Smooth muscle cell (in vitro differentiated cells): ENCODE results near the gene PLG. TPM values are rescaled to one million over a fixed set of nuclear protein-coding genes. Genes with fewer than 3 reads are reported as not detected.
"Not testable (repeated sequence)": the region's sequence is repeated elsewhere in the genome, so short reads cannot be mapped to it uniquely, and the experiment has no call there.

ENCODE experiments used
- DNase-seq: peaks from one replicate; lab custom pipeline; 2025; ENCODE audit not compliant: unreplicated experiment; lab: John Stamatoyannopoulos, UW
- H2AFZ ChIP-seq: fragments of 200-600 bp; sonication (generic); 2 replicates; pipeline ENCODE4 v1.6.0; 2016; ENCODE audit warnings: antibody characterized with exemption, low read depth, mild to moderate bottlenecking
- H3F3A ChIP-seq: fragments of 200-600 bp; sonication (generic); 2 replicates; pipeline ENCODE4 v1.6.0; 2017; ENCODE audit warnings: antibody characterized with exemption, low read depth
- H3K27ac ChIP-seq: fragments of 200-600 bp; sonication (generic); 2 replicates; pipeline ENCODE4 v1.5.1; 2016; ENCODE audit warnings: low read depth, mild to moderate bottlenecking
- H3K27me3 ChIP-seq: fragments of 200-600 bp; sonication (generic); 2 replicates; pipeline ENCODE4 v1.6.1; 2016; ENCODE audit warnings: low read depth, mild to moderate bottlenecking
- H3K36me3 ChIP-seq: fragments of 200-600 bp; sonication (generic); 2 replicates; pipeline ENCODE4 v1.5.1; 2016; ENCODE audit warnings: low read depth
- H3K4me1 ChIP-seq: fragments of 200-600 bp; sonication (generic); 2 replicates; pipeline ENCODE4 v1.5.1; 2016; ENCODE audit warnings: low read depth
- H3K4me2 ChIP-seq: fragments of 200-600 bp; sonication (generic); 2 replicates; pipeline ENCODE4 v1.6.0; 2016; ENCODE audit warnings: mild to moderate bottlenecking
- H3K4me3 ChIP-seq: fragments of 200-600 bp; sonication (generic); 2 replicates; pipeline ENCODE4 v1.5.1; 2016; ENCODE audit warnings: mild to moderate bottlenecking
- H3K79me2 ChIP-seq: fragments of 200-600 bp; sonication (generic); 2 replicates; pipeline ENCODE4 v1.6.0; 2016; ENCODE audit warnings: low read depth, mild to moderate bottlenecking
- H3K9ac ChIP-seq: fragments of 200-600 bp; sonication (generic); 2 replicates; pipeline ENCODE4 v1.6.0; 2016; ENCODE audit warnings: low read depth
- H3K9me3 ChIP-seq: fragments of 200-600 bp; sonication (generic); replicated peaks from 2 replicates; pipeline ENCODE4 v1.5.1; 2016; ENCODE audit warnings: low read depth
- H4K20me1 ChIP-seq: fragments of 200-600 bp; sonication (generic); 2 replicates; pipeline ENCODE4 v1.6.0; 2016; ENCODE audit warnings: low read depth
- WGBS: methylation state at CpG from one replicate; pipeline ENCODE4 v1.1.7; 2016; ENCODE audit warnings: low lambda C conversion rate; 5-methylcytosine and 5-hydroxymethylcytosine counted together
- polyA plus RNA-seq: library from polyadenylated mRNA; unstranded; fragments of >200 nt; fragmentation: Nextera tagmentation; extraction: Ambion mirVana; gene quantifications from 2 replicates; pipeline ENCODE4 v1.2.1, GENCODE V29; 2016
- total RNA-seq: library from RNA; depleted of rRNA; stranded (reverse); fragments of >200 nt; gene quantifications from 2 replicates; pipeline ENCODE4 v1.2.3, GENCODE V29; 2014
- TF ChIP-seq, protein P1 (sequence below): fragments of 200-600 bp; sonication (generic); IDR thresholded peaks from 2 replicates; pipeline ENCODE4 v1.5.1; 2017; ENCODE audit warnings: borderline replicate concordance, mild to moderate bottlenecking, antibody characterized with exemption; ENCODE audit not compliant: insufficient read depth, poor library complexity, severe bottlenecking

The PLG gene
- total and polyA plus RNA-seq, 2 experiments from 2014 or later, result 1.5 TPM; not detected in 1

GRCh38 chr6:160695622-160696021 is 6.4 kb upstream of the PLG start:
- H2AFZ ChIP-seq, H4K20me1 ChIP-seq, H3K4me3 ChIP-seq, H3F3A ChIP-seq, DNase-seq, H3K36me3 ChIP-seq, H3K27ac ChIP-seq, H3K27me3 ChIP-seq, H3K79me2 ChIP-seq, H3K9me3 ChIP-seq, H3K4me1 ChIP-seq, H3K4me2 ChIP-seq, H3K9ac ChIP-seq: not testable (repeated sequence)
- WGBS, result 79% methylated on average over 2 of the region's 2 CpGs

GRCh38 chr6:160696884-160697283 is 5.2 kb upstream of the PLG start:
- not testable (repeated sequence) for H3K4me3 ChIP-seq, H3F3A ChIP-seq, H3K27me3 ChIP-seq, DNase-seq, H3K9me3 ChIP-seq, H3K4me2 ChIP-seq, H4K20me1 ChIP-seq, H3K79me2 ChIP-seq, H3K36me3 ChIP-seq, H3K9ac ChIP-seq, H2AFZ ChIP-seq, H3K4me1 ChIP-seq, H3K27ac ChIP-seq
- 87% methylated on average over 3 of the region's 3 CpGs for WGBS

DNA sequence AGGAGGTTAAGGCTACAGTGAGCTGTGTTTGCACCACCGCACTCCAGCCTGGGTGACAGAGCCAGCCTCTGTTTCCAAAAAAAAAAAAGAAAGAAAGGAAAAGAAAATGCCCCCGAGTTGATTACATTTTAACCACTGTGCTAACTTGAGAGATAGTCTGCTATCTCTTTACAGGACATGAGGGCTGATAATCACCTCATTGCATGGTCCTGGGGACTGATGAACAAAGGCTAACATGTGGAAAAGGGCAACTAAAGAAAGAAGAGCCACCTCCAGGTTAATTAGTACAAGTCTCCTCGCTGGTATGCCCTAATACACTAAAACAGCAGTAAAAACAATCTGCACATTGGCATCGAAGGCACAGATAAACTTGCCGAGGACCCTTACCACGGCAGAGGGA is 4.2 kb upstream of the PLG start:
- 74% methylated on average over 6 of the region's 6 CpGs for WGBS

DNA sequence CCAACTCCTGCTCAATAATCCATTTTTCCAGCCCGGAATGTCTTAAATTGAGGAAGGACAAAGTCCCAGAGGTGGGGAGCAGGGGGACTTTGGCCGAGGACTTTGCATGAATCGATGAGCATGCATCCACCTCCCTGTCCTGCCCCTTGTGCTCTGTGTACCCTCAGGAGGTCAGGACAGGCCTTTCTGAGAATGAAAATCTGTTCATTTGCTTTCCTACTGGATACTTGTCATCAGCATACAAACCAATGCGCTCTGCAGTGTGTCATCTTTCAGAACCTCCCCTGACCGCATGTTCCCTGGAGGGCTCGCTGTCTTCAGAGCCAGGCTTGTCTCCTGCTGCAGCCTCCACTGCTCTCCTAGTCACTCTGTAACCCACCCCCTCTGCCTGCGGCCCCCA is 2.6 kb downstream of the PLG start:
- not testable (repeated sequence) for H3F3A ChIP-seq, H3K27me3 ChIP-seq, DNase-seq, H3K4me1 ChIP-seq, H3K27ac ChIP-seq, H3K36me3 ChIP-seq, H3K9ac ChIP-seq, H3K4me2 ChIP-seq, H2AFZ ChIP-seq, H4K20me1 ChIP-seq, H3K4me3 ChIP-seq, H3K79me2 ChIP-seq, H3K9me3 ChIP-seq
- WGBS, result 96% methylated on average over 7 of the region's 7 CpGs

More for the DNA sequence above, 4.2 kb upstream of the PLG start:
- TF ChIP-seq, protein P1, sequence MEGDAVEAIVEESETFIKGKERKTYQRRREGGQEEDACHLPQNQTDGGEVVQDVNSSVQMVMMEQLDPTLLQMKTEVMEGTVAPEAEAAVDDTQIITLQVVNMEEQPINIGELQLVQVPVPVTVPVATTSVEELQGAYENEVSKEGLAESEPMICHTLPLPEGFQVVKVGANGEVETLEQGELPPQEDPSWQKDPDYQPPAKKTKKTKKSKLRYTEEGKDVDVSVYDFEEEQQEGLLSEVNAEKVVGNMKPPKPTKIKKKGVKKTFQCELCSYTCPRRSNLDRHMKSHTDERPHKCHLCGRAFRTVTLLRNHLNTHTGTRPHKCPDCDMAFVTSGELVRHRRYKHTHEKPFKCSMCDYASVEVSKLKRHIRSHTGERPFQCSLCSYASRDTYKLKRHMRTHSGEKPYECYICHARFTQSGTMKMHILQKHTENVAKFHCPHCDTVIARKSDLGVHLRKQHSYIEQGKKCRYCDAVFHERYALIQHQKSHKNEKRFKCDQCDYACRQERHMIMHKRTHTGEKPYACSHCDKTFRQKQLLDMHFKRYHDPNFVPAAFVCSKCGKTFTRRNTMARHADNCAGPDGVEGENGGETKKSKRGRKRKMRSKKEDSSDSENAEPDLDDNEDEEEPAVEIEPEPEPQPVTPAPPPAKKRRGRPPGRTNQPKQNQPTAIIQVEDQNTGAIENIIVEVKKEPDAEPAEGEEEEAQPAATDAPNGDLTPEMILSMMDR, result no peak
- Histone ChIP-seq H3K27ac (no peak overlapping the region), H3K36me3 (no peaks in the 10 kb centered on the region), H3K79me2 (no peaks in the 10 kb centered on the region), H3K4me2 (no peak overlapping the region), H3K4me1 (no peaks in the 10 kb centered on the region), H3K27me3 (no peaks in the 10 kb centered on the region), H3K9ac (no peak overlapping the region), H2AFZ (no peak overlapping the region), H3F3A (no peaks in the 10 kb centered on the region), H4K20me1 (no peaks in the 10 kb centered on the region), H3K4me3 (no peak overlapping the region), H3K9me3 (no peaks in the 10 kb centered on the region)
- no peak for DNase-seq

GRCh38 chr6:160708993-160709392 is 6.9 kb downstream of the PLG start:
- H3K27me3 ChIP-seq, H2AFZ ChIP-seq, H3K9me3 ChIP-seq, H3K79me2 ChIP-seq, H3K4me2 ChIP-seq, H3K36me3 ChIP-seq, H3K4me3 ChIP-seq, H3K27ac ChIP-seq, H3K4me1 ChIP-seq, DNase-seq, H3K9ac ChIP-seq, H3F3A ChIP-seq, H4K20me1 ChIP-seq: not testable (repeated sequence)
